C4-2B (cell line): ENCODE results near the gene CD68.

ENCODE experiments used
- CTCF ChIP-seq: fragments of 450-650 bp; conservative IDR thresholded peaks from 2 replicates; pipeline ENCODE4 v1.5.1; 2017; ENCODE audit warnings: mild to moderate bottlenecking
- ZFX ChIP-seq: fragments of 450-650 bp; IDR thresholded peaks from 2 replicates; pipeline ENCODE4 v1.6.1; 2017

DNA sequence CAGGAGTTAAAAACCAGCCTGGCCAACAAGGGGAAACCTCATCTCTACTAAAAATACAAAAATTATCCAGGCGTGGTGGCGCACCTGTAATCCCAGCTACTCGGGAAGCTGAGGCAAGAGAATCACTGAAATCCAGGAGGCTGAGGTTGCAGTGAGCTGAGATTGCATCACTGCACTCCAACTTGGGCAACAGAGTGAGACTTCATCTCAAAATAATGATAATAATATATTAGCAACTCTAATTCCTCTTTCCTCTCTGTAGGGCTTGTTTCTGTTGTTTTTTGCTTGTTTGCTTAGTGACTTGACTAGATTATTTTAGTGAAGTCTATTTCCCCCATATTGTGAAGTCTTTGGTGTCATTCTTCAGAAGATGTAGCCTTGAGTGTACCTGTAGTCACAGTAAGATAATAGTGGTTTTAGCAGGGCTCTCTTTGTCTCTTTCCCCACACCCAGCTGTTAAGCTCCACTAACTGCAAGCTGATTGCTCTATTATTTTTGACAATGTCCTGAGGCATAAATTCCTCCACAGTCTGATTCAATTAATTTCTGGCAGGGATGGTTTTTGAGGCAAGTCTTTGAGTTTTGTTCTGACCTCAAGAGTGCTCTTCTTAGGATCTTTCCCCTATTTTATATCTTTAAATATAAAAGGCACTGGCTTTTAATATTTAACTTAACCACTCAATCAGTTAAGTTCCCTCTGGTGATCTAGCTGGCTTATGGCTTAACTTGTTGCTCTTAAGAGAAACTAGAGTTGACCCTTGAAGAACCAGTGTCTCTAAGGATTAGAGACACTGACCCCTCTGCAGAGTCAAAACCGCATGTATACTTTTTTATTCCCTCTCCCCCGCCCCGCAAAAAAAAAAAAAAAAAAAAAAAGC lies 49.2 kb upstream of the CD68 start:
- TF ChIP-seq ZFX (no peak), CTCF (no peak)
